Activated CD4-positive, alpha-beta T cell treated with anti-CD3 and anti-CD28 coated beads for 48 hours (primary cell): Measurements from ENCODE around the gene ARHGAP24.

ENCODE experiments used
- DNase-seq: peaks from one replicate; pipeline ENCODE4 v3.0.0-alpha.2; 2020

The ARHGAP24 gene

GRCh38 chr4:85708468-85708867, 233.5 kb downstream of the ARHGAP24 start:
- DNase-seq: no peak

- no peak for DNase-seq
Observed at GRCh38 chr4:85713005-85713404, 238.1 kb downstream of the ARHGAP24 start.

DNA sequence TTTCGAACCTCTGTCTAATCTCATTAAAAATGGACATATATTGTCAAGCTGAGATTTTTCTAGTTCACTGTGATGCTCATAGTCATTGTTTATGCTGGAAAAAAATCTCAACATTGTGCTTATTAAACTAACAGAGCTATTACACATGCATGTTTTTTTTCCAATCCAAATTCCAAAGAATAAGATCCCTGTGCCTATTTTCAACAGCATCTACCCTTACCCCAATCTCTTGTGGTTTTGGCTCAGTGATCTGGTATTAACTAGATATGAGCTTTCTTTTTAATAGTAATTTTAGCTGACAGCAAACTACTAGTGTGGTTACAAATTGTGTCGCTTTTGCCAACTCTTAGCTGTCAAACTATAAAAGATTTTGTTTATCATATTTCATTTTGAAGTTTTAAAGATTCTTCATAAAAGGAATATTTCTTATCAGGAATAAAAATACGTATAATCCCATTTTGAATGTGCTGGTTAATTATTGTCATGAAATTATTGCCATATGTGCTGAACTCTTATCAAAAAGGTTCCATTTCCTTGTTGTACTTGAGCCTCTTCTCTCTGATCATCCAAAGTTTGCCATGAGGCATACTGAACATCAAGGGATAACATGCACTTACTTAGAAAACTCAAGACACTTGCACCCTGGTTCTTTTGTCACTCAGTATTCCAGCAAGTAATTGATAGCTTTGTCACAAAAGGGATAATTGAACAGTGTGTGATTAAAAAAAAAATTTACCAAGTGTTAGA, 241.2 kb downstream of the ARHGAP24 start:
- no peak for DNase-seq

GRCh38 chr4:85717351-85717750, 242.4 kb downstream of the ARHGAP24 start:
- DNase-seq: no peak

DNA sequence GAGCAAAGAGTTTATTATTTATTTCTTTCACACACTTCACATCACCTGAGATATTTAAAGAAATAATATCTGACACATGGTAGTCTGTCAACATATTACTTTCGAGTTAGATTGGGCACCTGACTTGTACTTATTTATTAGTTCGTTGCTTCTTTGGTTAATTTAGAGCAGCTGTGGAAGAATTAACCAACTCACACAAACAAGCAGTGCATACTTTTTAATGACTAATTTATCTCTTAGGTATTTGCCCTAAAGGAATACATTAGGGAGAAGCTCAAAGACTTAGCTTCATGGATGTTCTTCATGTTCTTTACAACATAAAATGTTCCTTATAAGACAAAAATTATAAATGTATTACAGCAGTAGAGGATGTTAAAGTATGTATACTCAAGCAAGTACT, 242.9 kb downstream of the ARHGAP24 start:
- DNase-seq: no peak

GRCh38 chr4:85720735-85721134, 245.8 kb downstream of the ARHGAP24 start:
- DNase-seq: no peak

DNA sequence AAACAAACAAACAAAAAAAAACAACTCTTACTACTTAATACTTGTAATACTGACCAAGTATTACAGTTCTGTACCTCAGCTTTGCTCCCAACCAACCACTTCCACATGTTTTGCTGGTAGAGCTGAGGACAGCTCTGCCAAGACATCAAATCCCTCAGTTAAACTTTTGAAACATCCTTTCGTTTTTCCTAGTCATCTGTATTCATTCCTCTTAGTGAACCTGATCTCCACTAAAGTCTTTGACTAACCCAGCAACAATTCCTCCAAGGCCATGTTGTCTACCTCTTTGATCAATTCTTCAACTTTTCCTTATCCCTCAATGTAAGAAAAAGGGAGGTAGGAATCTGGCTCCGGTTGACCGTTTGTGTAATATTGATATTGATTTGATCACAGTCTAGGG, 247.5 kb downstream of the ARHGAP24 start:
- no peak for DNase-seq

- no peak for DNase-seq
Observed at GRCh38 chr4:85722807-85723206, 247.9 kb downstream of the ARHGAP24 start.

DNA sequence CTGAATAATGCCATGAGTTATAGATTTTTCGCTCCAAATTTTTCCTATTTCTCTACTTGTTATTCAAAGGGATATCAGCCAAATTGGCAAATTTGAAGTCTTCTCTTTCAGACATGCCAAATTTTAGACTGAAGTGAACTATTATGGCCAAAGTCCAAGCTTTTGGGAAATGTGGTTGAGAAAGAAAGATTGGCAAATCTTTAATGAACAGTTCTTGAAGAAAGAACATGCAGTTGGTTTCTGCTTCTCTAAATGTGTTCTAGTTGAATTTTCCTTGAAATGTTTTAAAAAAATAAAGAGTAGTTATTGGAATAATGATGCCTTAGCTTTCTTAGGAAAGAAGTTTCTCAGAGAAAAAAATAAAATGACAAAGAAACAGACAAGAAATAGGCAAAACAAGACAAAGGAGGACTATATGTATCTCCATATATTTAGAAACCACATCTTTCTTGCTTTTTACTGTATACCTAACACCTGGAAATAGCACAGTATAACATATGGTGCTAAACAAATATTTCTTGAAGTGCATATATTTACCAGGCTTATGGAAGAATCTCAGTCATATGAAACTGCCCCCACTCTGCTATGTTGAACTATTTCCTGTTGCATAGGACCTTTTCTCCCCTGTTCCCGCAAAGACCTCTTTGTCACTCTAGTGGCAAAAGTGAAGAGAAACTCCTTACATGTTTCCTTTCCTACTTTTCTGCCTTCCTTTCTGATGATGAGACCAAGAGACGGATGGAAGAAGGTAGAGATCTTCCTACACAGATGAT, 250.0 kb downstream of the ARHGAP24 start:
- DNase-seq: no peak

- no peak for DNase-seq
Observed at GRCh38 chr4:85725721-85726170, 250.8 kb downstream of the ARHGAP24 start.

GRCh38 chr4:85726555-85726954, 251.6 kb downstream of the ARHGAP24 start:
- no peak for DNase-seq

DNA sequence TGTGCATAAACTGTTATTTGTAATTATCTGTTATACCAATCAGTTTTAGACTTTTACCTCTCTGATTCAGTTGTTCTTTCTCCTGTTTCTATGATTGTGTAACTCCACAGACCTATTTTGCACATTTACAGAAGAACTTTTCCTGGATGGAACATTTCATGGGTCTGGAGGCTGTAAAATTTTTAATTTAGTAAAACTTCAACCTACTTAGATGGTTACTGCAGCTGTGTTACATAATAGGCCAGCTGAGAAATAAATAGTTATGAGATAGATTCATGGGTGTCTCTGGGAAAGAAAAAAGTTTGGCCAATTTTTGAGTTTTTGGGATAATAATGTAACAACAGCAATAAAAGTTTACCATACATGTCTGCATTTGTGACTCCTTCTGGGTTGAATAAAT, 253.5 kb downstream of the ARHGAP24 start:
- DNase-seq: no peak

- DNase-seq: no peak
Observed at GRCh38 chr4:85732124-85732523, 257.2 kb downstream of the ARHGAP24 start.

DNA sequence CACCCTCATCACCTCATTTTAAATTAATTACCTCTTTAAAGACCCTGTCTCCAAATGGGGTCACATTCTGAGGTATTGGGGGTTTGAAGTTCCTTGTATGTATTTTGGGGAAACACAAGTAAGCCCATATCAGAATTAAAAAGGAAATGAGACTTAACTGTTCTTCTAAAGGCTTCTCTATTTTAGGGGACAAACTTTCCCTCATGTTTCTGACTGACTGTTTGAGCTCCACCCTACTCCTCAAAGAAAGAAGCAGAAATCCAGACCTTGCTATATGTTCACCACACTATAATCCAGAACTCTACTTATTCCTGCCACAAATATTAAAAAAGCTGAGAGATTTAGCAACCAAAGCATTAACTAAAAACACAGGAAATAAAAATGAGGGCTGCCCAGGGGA, 258.8 kb downstream of the ARHGAP24 start:
- DNase-seq: no peak

DNA sequence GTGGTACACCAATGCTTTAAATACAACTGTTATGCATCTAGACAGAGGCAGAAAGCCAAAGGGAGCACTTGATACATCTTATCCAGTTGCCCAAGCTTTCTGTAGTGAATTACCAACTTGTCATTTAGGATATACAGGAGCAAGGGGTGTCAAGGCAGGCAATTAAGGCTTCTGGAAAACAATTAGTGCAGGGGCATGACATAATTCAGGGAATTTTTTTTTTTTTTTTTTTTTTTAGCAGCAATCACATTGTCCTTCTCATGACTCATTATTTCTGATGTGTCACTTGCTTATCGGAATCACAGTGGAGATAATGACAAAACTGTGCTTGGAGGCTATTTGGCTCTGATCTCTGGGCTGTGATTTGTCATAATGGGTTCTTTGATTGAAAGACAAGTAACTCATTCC, 259.5 kb downstream of the ARHGAP24 start:
- DNase-seq: no peak

DNA sequence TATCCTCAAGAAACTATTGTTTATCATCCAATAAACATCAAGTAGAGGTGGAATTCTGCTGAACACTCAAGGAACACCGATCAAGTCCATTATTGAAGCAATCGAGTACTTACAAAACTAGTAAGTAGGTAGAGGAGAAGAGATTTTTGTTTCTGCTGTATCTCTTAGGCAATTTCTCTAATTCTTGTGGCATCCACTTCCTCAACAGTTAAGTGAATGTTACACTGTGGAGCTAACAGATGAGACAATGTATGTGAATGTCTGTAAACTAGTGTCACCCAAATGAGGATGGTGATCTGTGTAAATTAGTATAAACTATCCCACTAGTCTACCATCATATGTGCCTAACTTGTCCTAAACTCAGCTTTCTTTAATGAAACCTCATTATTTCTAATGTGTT, 261.6 kb downstream of the ARHGAP24 start:
- DNase-seq: no peak

DNA sequence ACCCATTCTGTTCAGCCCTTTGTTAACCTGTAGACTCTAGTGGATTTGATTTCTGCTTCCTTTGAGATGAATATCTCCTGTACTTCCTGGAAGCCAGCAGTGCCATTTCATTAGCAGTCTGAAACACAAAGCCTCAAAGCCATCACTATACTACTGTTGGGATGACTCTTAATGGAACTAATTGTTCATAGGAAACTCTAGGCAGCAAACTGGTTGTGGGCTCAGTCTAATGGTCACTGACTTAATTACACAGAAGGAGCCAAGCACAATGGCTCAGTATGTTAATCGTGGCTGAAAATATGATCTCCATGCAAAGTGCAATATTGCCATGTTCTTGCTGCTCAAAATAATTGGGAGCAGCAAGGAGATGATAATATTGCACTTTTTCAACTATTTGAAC, 262.3 kb downstream of the ARHGAP24 start:
- no peak for DNase-seq

GRCh38 chr4:85738721-85739120, 263.8 kb downstream of the ARHGAP24 start:
- DNase-seq: no peak

DNA sequence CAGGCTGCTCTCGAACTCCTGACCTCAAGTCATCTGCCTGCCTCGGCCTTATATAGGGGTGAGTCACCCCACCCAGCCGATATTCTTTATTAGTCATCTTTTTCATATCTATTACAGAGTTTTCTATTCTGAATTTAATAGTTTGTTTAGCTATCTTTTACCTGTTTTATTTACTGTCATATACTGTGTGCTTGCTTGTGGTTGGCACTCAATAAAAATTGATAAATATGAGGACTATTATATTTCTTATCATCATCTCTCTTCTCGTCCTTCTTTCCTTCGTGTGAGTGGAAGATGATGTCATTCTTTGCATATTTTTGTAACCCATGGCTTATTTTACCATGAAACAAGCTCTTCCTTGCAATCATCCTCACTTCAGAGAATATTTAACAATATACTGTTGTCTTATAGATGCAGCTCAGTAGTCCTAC, 265.5 kb downstream of the ARHGAP24 start:
- no peak for DNase-seq

GRCh38 chr4:85741381-85741780, 266.4 kb downstream of the ARHGAP24 start:
- no peak for DNase-seq

DNA sequence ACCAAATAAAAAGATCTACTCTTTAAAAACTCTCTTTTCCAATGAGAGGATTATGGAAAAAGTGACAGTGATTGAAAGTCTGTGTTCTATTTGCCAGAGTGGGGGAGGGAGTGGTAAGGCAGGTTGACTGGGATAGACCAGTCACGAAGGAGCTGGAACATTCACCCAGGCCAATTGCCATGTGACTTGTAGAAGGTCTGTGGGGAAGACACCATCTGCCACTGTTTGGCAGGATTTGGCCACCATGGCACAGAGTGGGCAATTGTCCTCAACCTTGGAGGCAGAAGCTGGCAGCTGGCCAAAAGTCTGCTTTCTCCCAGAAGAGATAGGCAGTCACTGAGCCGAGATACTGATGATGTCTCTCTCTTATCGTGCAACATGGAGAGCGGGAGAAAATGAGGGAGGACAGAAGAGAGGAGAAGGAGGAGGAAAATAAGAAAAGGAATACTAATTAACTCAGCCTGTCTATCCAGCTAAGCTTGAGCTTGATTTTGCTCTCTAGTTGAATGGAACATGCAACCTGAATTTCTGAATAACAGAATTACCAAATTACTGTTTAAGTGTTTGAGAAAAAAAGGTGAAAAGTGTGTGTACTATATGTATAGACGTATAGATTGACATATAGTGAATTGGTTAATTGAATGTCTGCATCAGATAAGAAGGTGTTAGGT, 267.1 kb downstream of the ARHGAP24 start:
- no peak for DNase-seq

GRCh38 chr4:85744950-85745349, 270.0 kb downstream of the ARHGAP24 start:
- no peak for DNase-seq

DNA sequence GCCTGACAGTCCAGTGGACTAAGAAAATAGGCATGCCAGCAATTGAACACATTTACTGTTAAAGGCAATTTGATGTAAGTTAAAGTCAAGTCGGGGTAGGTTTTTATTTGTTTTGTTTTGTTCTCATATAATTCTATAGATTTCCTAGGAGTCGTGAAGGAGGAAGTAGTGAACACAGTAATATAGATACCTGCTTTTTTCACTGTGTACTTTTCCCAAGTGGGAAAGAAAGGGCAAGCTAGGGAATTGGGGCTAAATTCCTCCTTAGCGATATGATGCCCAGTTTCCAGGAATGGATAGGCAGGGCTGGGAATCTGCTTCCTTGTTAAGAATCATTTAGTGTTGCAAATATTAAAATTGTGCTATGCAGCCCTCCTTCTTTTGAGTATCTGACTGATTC, 271.0 kb downstream of the ARHGAP24 start:
- DNase-seq: no peak
